SK-N-SH (cell line): Measurements from ENCODE around the gene SLC5A9. TPM values are rescaled to one million over a fixed set of nuclear protein-coding genes. Genes with fewer than 3 reads are reported as not detected.

Experiments used
- CTCF ChIA-PET: fragments of 300-600, 350-600 bp; formaldehyde crosslinking; extraction: SDS; loops from one replicate; lab custom pipeline; 2021; lab: Yijun Ruan, JAX
- POLR2A ChIA-PET: fragments of 350-600 bp; sonication (Branson Sonifier 250); formaldehyde crosslinking; extraction: SDS; loops from one replicate; lab custom pipeline; 2020; ENCODE audit warnings: antibody characterized with exemption, inconsistent platforms; lab: Yijun Ruan, JAX
- DNase-seq: peaks from one replicate; pipeline ENCODE4 v3.0.0; 2012
- H2AFZ ChIP-seq: fragments of 200-600 bp; sonication (generic); 2 replicates; pipeline ENCODE4 v1.8.1; 2016; ENCODE audit warnings: antibody characterized with exemption, mild to moderate bottlenecking, low read depth
- H3F3A ChIP-seq: fragments of 200-600 bp; sonication (generic); replicated peaks from 2 replicates; pipeline ENCODE3; 2016; ENCODE audit warnings: antibody characterized with exemption, mild to moderate bottlenecking; ENCODE audit not compliant: insufficient read depth
- H3K27ac ChIP-seq, 2 experiments: fragments of 200-500 bp in 1 of 2; fragments of 200-600 bp in 1 of 2; sonication (Bioruptor generic) in 1 of 2; sonication (generic), shearing (Covaris generic) in 1 of 2; 2 replicates each; pipeline versions ENCODE4 v1.5.1 to v1.6.1; 2014 to 2016; ENCODE audit warnings: low read depth in 2 of 2, inconsistent platforms in 1 of 2, low read length in 1 of 2, mild to moderate bottlenecking in 1 of 2, mixed read lengths in 1 of 2
- H3K27me3 ChIP-seq: fragments of 200-600 bp; sonication (generic), shearing (Covaris generic); 2 replicates; pipeline ENCODE4 v1.6.1; 2016; ENCODE audit warnings: mixed run types; ENCODE audit not compliant: insufficient read depth
- H3K36me3 ChIP-seq, 2 experiments: fragments of 200-500 bp in 1 of 2; fragments of 200-600 bp in 1 of 2; sonication (Bioruptor generic) in 1 of 2; sonication (generic) in 1 of 2; replicated peaks in 1 of 2; 2 replicates each; pipeline versions ENCODE3 to v1.5.1; 2014 to 2016; ENCODE audit warnings: low read length in 1 of 2, mild to moderate bottlenecking in 1 of 2; ENCODE audit not compliant: insufficient read depth in 2 of 2, control insufficient read depth in 1 of 2
- H3K4me1 ChIP-seq, 2 experiments: fragments of 200-500 bp in 1 of 2; fragments of 200-600 bp in 1 of 2; sonication (Bioruptor generic) in 1 of 2; sonication (generic), shearing (Covaris generic) in 1 of 2; 2 replicates each; pipeline versions ENCODE4 v1.5.1 to v1.6.1; 2014 to 2016; ENCODE audit warnings: low read depth in 1 of 2, low read length in 1 of 2, mixed run types in 1 of 2; ENCODE audit not compliant: insufficient read depth in 2 of 2, control insufficient read depth in 1 of 2
- H3K4me2 ChIP-seq: fragments of 200-600 bp; sonication (generic), shearing (Covaris generic); 2 replicates; pipeline ENCODE4 v1.6.1; 2017; ENCODE audit warnings: mixed run types
- H3K4me3 ChIP-seq, 2 experiments: fragments of 200-500 bp in 1 of 2; fragments of 200-600 bp in 1 of 2; sonication (Bioruptor generic) in 1 of 2; sonication (generic), shearing (Covaris generic) in 1 of 2; 2 replicates each; pipeline versions ENCODE4 v1.5.1 to v1.8.1; 2014 to 2016; ENCODE audit warnings: low read depth in 2 of 2, inconsistent platforms in 1 of 2, low read length in 1 of 2, mild to moderate bottlenecking in 1 of 2, mixed read lengths in 1 of 2, moderate library complexity in 1 of 2
- H3K79me2 ChIP-seq: fragments of 200-600 bp; sonication (generic); 2 replicates; pipeline ENCODE4 v1.8.1; 2017; ENCODE audit warnings: mild to moderate bottlenecking; ENCODE audit not compliant: insufficient read depth
- H3K9ac ChIP-seq: fragments of 200-600 bp; sonication (generic); 2 replicates; pipeline ENCODE4 v1.6.1; 2017; ENCODE audit warnings: mixed run types
- H3K9me2 ChIP-seq: fragments of 200-600 bp; sonication (generic); 2 replicates; pipeline ENCODE4 v1.6.1; 2017; ENCODE audit warnings: mixed run types
- H3K9me3 ChIP-seq: fragments of 200-600 bp; sonication (generic); 2 replicates; pipeline ENCODE4 v1.6.1; 2017; ENCODE audit warnings: mixed run types, mild to moderate bottlenecking, moderate library complexity
- H4K20me1 ChIP-seq: fragments of 200-600 bp; sonication (generic); 2 replicates; pipeline ENCODE4 v1.6.1; 2017; ENCODE audit warnings: mild to moderate bottlenecking, mixed run types; ENCODE audit not compliant: insufficient read depth
- EP300 ChIP-seq, 2 experiments: IDR thresholded peaks; 2 replicates each; pipeline versions ENCODE4 v1.4.0 to v1.6.1; 2012; ENCODE audit warnings: borderline replicate concordance in 1 of 2, low read depth in 1 of 2, low read length in 1 of 2
- JUND ChIP-seq: IDR thresholded peaks from 2 replicates; pipeline ENCODE4 v1.4.0; 2012
- MAX ChIP-seq: IDR thresholded peaks from 2 replicates; pipeline ENCODE4 v1.4.0; 2012; ENCODE audit warnings: low read depth
- MEF2A ChIP-seq: IDR thresholded peaks from 2 replicates; pipeline ENCODE4 v1.4.0; 2012; ENCODE audit warnings: low read depth, borderline replicate concordance
- NFIC ChIP-seq: IDR thresholded peaks from 2 replicates; pipeline ENCODE4 v1.4.0; 2012; ENCODE audit warnings: borderline replicate concordance
- PBX3 ChIP-seq: IDR thresholded peaks from 2 replicates; pipeline ENCODE4; 2012
- RAD21 ChIP-seq: IDR thresholded peaks from 2 replicates; pipeline ENCODE4 v1.6.1; 2012; ENCODE audit warnings: mild to moderate bottlenecking, low read length
- REST ChIP-seq: IDR thresholded peaks from 2 replicates; pipeline ENCODE4 v1.6.1; 2012; ENCODE audit warnings: mild to moderate bottlenecking, low read depth, low read length, moderate library complexity
- RFX5 ChIP-seq: IDR thresholded peaks from 2 replicates; pipeline ENCODE4 v1.6.1; 2012; ENCODE audit warnings: mild to moderate bottlenecking, improper control_type of control experiment, low read length
- SMC3 ChIP-seq: IDR thresholded peaks from 2 replicates; pipeline ENCODE4 v1.6.1; 2012; ENCODE audit warnings: low read depth, low read length, improper control_type of control experiment
- USF2 ChIP-seq: fragments of 150-350 bp; IDR thresholded peaks from 2 replicates; pipeline ENCODE4 v1.6.1; 2017; ENCODE audit warnings: antibody characterized with exemption, low read length, low read depth, borderline replicate concordance
- YY1 ChIP-seq: IDR thresholded peaks from 2 replicates; pipeline ENCODE4 v1.4.0; 2012; ENCODE audit warnings: low read depth, mild to moderate bottlenecking
- ZBTB33 ChIP-seq: IDR thresholded peaks from 2 replicates; pipeline ENCODE4 v1.4.0; 2012; ENCODE audit warnings: low read depth, borderline replicate concordance
- WGBS: methylation state at CpG from one replicate; pipeline ENCODE4 v1.1.6; 2017; ENCODE audit warnings: low lambda C conversion rate; 5-methylcytosine and 5-hydroxymethylcytosine counted together
- polyA plus RNA-seq, 3 experiments: library from polyadenylated mRNA; depleted of rRNA; stranded (reverse); fragments of >200 nt; gene quantifications; 2 replicates each; pipeline ENCODE4 v1.2.3, GENCODE V29; 2012

The SLC5A9 gene
- polyA plus RNA-seq, 1 of the 3 experiments (the other 2 are of a cell fraction): not detected

GRCh38 chr1:48187969-48188563, 34.5 kb upstream of the SLC5A9 start (continued):
- no peak for TF ChIP-seq ZBTB33

GRCh38 chr1:48190881-48191280, 31.6 kb upstream of the SLC5A9 start:
- no peaks in the 10 kb centered on the region for H3K79me2 ChIP-seq
- no peaks in the 10 kb centered on the region for H3K9me2 ChIP-seq
- H3K4me1 ChIP-seq: no peaks in the 10 kb centered on the region; a peak in 1 of 4 replicates
- CTCF ChIA-PET: interaction anchor here (6.3 kb wide), 1 partner anchor 12 kb away, joined by 29 read pairs; no protein-coding TSS in a partner anchor
- H3K27ac ChIP-seq: no peak overlapping the region
- no peak overlapping the region for H3K9ac ChIP-seq
- H3K27me3 ChIP-seq: no peaks in the 10 kb centered on the region
- TF ChIP-seq RAD21: no peak
- no peak for TF ChIP-seq REST
- no peak for TF ChIP-seq NFIC
- TF ChIP-seq PBX3: no peak
- no peak for TF ChIP-seq USF2
- TF ChIP-seq MAX: no peak
- no peak for TF ChIP-seq SMC3
- no peak for TF ChIP-seq EP300 (IDR thresholded peaks at IDR 0.05; ENCODE audit: borderline replicate concordance in 1 of 2, low read depth in 1 of 2, low read length in 1 of 2)
- TF ChIP-seq RFX5: no peak
- no peak for TF ChIP-seq JUND
- TF ChIP-seq YY1: no peak
- no peak for TF ChIP-seq MEF2A
- DNase-seq: no peak
- H2AFZ ChIP-seq: no peak overlapping the region
- H3K9me3 ChIP-seq: peaks cover 7% of the 10 kb centered on the region; the same call in 1 of the 2 replicates
- no peaks in the 10 kb centered on the region for H3K36me3 ChIP-seq
- no peak overlapping the region for H3K4me3 ChIP-seq
- POLR2A ChIA-PET: no interaction called here
- 0% methylated on average over 3 of the region's 3 CpGs for WGBS
- no peaks in the 10 kb centered on the region for H3F3A ChIP-seq
- H3K4me2 ChIP-seq: no peak overlapping the region
- no peaks in the 10 kb centered on the region for H4K20me1 ChIP-seq
